NOMO-1 (cell line): ENCODE measurements around the gene RUNX3.

Source experiments
- DNase-seq, 2 experiments: peaks; one replicate each; lab custom pipeline; 2025; ENCODE audit not compliant: unreplicated experiment in 2 of 2; lab: John Stamatoyannopoulos, UW

Gene RUNX3

GRCh38 chr1:24963943-24964693 is 34.0 kb upstream of the RUNX3 start:
- no peak for DNase-seq

DNA sequence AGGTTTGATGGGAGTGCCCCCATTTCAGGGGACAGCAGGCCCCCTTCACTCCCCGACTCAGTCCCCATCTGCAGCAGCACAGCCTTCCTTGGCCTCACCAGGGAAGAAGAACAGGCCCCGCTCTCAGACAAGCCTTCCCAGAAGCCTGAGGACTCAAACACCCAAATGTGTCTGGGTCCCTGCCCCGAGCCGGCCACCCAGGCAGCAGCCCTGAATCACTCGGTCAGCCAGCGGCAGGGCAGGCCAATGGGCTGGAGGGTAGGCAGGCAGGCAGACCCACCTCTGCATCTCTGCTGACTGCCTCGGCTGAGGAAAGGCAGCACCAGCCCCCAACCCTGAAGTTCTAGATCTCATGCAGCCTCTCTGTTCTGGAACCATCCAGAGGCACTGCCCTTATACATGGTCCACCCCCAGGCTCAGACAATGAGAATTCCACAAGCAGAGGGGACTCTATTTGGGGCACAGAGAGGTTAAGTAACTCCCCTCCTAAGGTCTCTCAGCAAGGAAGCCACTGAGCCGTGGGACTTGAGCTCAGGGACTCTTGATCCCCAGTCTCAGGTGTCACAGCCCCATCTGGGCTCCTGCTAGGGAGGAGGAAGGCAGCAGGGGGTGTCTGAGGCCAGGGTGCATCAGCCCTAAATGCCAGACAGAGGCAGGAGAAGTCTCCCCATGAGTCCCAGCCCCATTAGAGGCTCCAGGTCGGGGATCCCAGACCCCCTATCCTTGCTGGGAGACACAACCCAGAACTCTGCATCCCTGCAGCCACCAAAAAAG is 33.2 kb upstream of the RUNX3 start:
- DNase-seq: no peak

GRCh38 chr1:24961961-24962861 is 32.1 kb upstream of the RUNX3 start:
- DNase-seq: no peak

DNA sequence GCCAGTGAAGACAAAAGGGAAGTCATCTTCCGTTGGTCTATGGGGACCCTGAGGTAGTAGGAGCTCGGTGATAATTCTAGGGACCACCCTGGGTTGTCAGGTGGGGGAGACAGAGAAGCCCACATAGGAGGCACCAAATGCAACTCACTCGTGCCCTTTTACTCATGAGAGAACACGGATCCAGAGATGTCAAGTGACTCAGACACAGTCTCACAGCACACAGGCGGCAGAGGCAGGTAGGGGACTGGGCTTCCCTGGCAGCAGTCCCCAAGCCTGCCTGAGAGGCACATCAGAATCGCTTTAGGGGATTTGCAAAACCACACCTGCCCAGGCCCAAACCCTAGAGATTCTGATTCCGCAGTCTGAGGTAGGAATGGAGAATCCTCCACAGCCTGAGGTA is 31.3 kb upstream of the RUNX3 start:
- no peak for DNase-seq

- DNase-seq: no peak
Measured at GRCh38 chr1:24960071-24960801, 30.2 kb upstream of the RUNX3 start.

DNA sequence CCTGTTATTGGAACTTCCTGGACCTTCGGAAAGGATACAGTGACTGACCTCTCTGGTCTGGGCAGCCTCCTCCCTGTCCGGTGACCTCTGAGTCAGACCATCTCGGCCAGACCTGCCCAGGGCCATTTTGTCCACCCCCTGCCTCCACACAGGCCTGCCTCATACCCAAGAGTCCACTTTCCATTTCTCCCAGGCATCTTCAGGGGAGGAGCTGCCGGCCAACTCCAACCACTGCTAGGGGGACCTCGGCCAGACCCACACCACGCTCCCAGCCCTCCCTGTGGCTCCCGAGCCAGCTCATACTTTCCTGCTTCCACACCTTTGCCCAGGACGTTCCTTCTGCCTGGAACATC is 29.5 kb upstream of the RUNX3 start:
- no peak for DNase-seq

DNA sequence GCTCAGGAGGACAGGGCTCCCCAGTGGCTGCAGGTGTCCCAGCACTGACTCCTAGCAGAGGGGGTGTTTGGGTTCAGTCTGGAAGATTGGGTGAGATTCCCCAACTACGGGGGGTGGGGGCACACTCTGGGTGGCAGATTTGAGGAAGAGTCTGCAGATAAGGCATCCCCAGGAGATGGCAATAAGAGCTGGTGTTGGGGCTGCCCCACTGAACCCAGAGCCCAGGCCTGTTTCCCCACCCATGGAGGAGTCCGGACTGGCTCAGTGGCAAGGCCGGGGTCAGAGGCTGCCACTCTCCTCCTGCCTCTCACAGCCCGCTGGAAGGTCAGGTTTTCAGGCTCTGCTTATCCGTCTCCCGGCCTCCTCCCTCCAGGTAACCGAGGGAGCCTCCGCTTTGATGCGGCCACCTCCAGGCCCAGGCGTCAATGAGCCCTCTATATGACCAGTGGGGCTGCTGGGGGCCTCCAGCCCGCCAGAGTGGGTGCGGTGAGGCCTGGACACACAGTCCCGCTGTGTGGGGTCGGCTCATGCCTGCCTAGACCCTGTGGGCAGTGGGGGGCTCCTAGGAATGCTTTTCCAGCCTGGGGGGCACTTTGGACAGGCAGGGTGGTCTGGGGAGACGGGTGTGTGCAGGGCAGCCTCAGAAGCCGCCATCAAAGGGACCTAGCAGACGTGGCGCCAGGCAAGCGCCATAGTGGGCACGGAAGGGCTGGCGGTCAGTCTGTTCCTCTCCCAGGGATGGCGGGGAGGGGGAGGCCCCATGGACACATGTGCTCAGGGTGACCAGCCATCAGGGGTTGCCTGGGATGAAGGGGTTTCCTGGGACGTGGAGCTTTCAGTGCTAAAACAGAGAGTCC is 28.9 kb upstream of the RUNX3 start:
- no peak for DNase-seq

- DNase-seq: no peak
Measured at GRCh38 chr1:24957808-24958752, 28.0 kb upstream of the RUNX3 start.

GRCh38 chr1:24957016-24957807 is 27.1 kb upstream of the RUNX3 start:
- DNase-seq: peak in 1 of 2 experiments; percentile 5

- no peak for DNase-seq
Measured at GRCh38 chr1:24955779-24956365, 25.8 kb upstream of the RUNX3 start.

GRCh38 chr1:24955161-24955560 is 25.1 kb upstream of the RUNX3 start:
- peak; percentile 70 to 91 for DNase-seq

- no peak for DNase-seq
Measured at GRCh38 chr1:24954631-24955030, 24.6 kb upstream of the RUNX3 start.

DNA sequence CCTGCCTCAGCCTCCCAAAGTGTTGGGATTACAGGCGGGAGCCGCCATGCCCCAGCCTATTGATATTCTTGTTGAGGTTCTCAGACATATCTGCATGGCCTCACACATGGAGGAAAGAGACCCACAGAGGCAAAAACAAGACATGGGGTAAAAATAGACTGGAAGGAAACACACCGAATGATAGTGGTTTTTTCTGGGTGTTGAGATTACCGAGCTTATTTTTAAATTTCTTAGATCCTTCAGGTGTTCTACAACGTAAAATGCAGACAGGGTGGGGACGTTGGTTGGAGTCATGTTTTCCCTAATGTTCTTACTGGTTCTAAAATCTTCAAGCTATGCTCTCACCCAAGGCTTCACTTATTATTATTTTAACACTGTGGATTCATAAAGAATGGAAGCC is 23.9 kb upstream of the RUNX3 start:
- DNase-seq: no peak

DNA sequence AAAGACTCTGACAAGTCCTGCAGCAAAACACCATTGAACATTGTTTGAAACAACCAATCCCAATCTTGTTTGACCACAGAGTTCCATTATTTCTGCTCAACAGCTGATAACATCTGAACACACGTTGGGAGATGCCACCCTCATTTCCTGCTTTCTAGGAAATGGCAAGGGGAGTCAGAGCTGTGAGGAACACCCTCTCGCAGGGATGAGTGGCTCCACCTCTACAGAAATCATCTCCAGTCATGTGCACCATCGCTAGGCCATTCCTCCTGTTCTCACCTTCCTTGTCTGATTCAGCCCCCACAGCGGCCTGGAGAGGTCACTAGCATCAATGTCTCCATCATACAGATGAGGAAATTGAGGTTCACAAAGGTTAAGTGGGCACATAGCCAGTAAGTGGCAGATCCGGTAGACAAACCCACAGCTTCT is 22.4 kb upstream of the RUNX3 start:
- no peak for DNase-seq

DNA sequence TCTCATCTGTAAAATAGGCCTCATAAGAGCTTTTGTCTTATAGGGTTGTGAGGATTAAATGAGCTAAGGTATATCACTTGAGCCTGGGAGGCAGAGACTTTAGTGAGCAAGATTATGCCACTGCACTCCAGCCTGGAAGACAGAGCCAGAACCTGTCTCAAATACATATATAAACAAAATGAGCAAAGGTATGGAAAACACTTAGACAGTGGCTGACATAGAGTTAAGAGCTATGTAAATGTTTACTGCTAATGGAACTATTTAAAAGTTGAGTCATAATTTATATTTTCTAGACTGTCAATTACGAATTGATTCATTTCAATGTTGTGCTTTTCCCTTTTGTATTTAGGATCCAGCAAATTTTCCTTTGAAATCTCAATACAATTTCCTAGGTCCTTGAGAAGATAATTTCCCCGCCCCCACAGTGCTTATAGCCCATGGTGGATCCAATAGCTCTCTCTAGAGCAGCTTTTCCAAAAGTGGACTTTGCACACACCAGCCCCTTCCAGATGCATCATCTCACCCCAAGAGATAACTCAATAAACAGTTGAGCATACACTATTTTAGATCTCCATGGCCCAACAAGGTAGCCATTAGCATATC is 21.8 kb upstream of the RUNX3 start:
- DNase-seq: no peak

DNA sequence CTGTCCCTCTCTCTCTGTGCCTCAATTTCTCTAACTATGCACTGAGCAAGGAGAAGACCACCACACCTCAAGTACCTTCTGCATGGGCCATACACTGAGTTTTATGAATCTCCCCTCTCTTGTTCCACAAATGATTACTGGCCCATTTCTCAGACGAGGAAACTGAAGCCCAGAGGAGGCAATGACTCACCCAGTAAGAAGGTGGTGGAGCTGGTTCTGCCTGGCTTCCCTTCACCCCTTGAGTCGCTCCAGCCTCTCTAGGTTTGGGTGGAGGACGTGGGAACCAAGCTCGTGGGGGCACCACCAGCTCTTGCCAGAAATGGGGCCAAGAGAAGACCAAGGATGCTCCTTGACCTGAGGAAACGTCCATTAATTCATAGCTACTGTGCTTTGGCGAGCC is 21.3 kb upstream of the RUNX3 start:
- DNase-seq: no peak

GRCh38 chr1:24949331-24949881 is 19.3 kb upstream of the RUNX3 start:
- no peak for DNase-seq
